Endothelial cell of coronary artery (primary cell): ENCODE results near the gene CXXC4. TPM values are rescaled to one million over a fixed set of nuclear protein-coding genes. Genes with fewer than 3 reads are reported as not detected.

Experiments
- total RNA-seq: library from RNA; depleted of rRNA; stranded (reverse); fragments of >200 nt; gene quantifications from 2 replicates; pipeline ENCODE4 v1.2.3, GENCODE V29; 2014

Gene CXXC4
- under 0.01 TPM in 1 of 2 replicates, not detected in the other for total RNA-seq

DNA sequence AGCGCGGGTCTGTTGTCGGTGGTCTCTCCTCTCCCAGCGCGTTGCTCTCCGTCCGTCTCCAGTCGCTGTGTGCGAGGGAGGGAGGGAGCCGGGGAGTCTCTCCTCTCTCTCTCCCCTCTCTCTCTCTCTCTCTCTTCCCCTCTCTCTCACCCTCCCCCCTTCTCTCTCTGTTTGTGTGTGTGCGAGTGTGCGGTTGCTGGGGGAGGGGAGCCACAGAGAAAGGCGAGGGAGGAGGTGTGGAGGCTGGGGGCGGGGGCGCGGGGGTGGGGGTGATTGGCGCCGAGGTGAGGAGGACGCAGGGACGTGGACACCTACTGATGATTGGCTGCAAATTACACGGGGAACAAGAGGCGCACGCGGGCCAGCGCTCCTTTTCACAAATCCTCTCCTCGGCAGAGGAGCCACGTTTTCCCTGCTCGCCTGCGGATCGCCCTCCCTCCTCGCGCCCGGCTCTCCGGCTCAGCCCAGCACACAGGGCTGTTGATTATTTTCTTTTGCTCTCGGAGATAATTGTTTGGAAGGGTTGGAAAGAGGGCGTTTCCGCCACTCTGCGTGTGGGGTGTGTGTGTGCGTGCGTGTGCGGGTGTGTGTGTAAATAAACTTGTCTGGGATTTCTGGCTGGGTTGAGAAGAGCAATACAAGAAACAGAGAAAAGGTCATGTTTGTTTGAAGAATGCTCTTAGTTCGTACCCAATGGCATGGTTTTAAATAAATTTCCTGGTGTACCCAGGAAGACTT lies at the start of gene CXXC4:
TSS of gene CXXC4 (minus strand) at position 73 of the 738 bp plus-strand sequence. CDS start 3,092 bp downstream, outside the sequence.

